Lung (tissue), 12 donors: Measurements from ENCODE around the gene ITFG1. TPM values are rescaled to one million over a fixed set of nuclear protein-coding genes. Genes with fewer than 3 reads are reported as not detected.
"Not testable (repeated sequence)": the region's sequence is repeated elsewhere in the genome, so short reads cannot be mapped to it uniquely, and the experiment has no call there.

Experiments used
- ATAC-seq: fragments of 200-7000 bp; cut with Tn5 transposase; one replicate; pipeline ENCODE4 v1.9.1; 2020; ENCODE audit warnings: moderate number of reproducible peaks; ENCODE audit not compliant: insufficient read depth, low FRiP score
- DNase-seq, 3 donors: peaks; one replicate each; pipeline ENCODE4 v3.0.0-alpha.2; 2013 to 2017
- H3K27ac ChIP-seq, 2 donors: one replicate each; pipeline ENCODE4 v1.5.1; 2013; ENCODE audit warnings: mild to moderate bottlenecking in 2 of 2, moderate library complexity in 2 of 2, control low read depth in 1 of 2, inconsistent platforms in 1 of 2, low read depth in 1 of 2, low read length in 1 of 2
- H3K27me3 ChIP-seq, 3 donors: one replicate each; pipeline ENCODE4 v1.5.1; 2013; ENCODE audit warnings: low read length in 2 of 3; ENCODE audit not compliant: control insufficient read depth in 3 of 3, insufficient read depth in 3 of 3
- H3K36me3 ChIP-seq, 4 donors: one replicate each; pipeline ENCODE4 v1.5.1; 2013; ENCODE audit warnings: low read length in 4 of 4, mild to moderate bottlenecking in 1 of 4, moderate library complexity in 1 of 4; ENCODE audit not compliant: control insufficient read depth in 4 of 4, insufficient read depth in 4 of 4
- H3K4me1 ChIP-seq, 5 donors: one replicate each; pipeline ENCODE4 v1.5.1; 2013; ENCODE audit warnings: low read length in 5 of 5, mild to moderate bottlenecking in 2 of 5, moderate library complexity in 1 of 5; ENCODE audit not compliant: control insufficient read depth in 5 of 5, insufficient read depth in 5 of 5
- H3K4me3 ChIP-seq: one replicate; pipeline ENCODE4 v1.5.1; 2013; ENCODE audit warnings: mild to moderate bottlenecking, control low read depth, moderate library complexity
- H3K9ac ChIP-seq, 2 donors: one replicate each; pipeline ENCODE4 v1.5.1; 2013; ENCODE audit warnings: low read length in 2 of 2, control low read depth in 1 of 2; ENCODE audit not compliant: insufficient read depth in 1 of 2
- H3K9me3 ChIP-seq, 4 donors: one replicate each; pipeline ENCODE4 v1.5.1; 2013; ENCODE audit warnings: low read length in 3 of 4, mild to moderate bottlenecking in 1 of 4, moderate library complexity in 1 of 4; ENCODE audit not compliant: control insufficient read depth in 4 of 4, insufficient read depth in 3 of 4
- CTCF ChIP-seq: IDR thresholded peaks from 2 replicates; pipeline ENCODE4 v1.5.1; 2012; ENCODE audit warnings: mild to moderate bottlenecking; ENCODE audit errors: control extremely low read depth, extremely low read depth
- WGBS, 2 donors: extraction: QIAGEN DNeasy Blood & Tissue Kit; methylation state at CpG; one replicate each; pipeline ENCODE4 v1.1.7; 2013; 5-methylcytosine and 5-hydroxymethylcytosine counted together
- polyA plus RNA-seq, 2 donors: library from polyadenylated mRNA; stranded (reverse); fragments of 200-250 nt; gene quantifications; one replicate each; pipeline ENCODE4 v1.2.1, GENCODE V29; 2013
- total RNA-seq, 2 donors: library from RNA; depleted of rRNA in 1 of 2; stranded (reverse); fragments of >200 nt in 1 of 2; gene quantifications; one replicate each; pipeline ENCODE4 v1.2.1, GENCODE V29; 2014 to 2021
- donor health status: control.
- donor health status: control.
- donor health status: Bipolar disorder and iron deficiency.
- donor health status: healthy.
- donor health status: DM: yes; HTN: yes; CAD: no.

The ITFG1 gene
- total and polyA plus RNA-seq, 4 donors, result 13.0 to 79.4 (median 40.2) TPM

- H3K27ac ChIP-seq, result no peak overlapping the region
- TF ChIP-seq CTCF, result no peak
- H3K4me3 ChIP-seq, result no peak overlapping the region
- ATAC-seq (no peak), DNase-seq (peak in 2 of 3 donors; percentile 11 to 42)
- H3K9me3 ChIP-seq, result no peaks in the 10 kb centered on the region
- WGBS, 2 donors, result 80 to 85% methylated on average over 6 of the region's 6 CpGs
- H3K36me3 ChIP-seq, result peaks cover 0 to 1% (median 0%) of the 10 kb centered on the region in 4 donors
- no peak overlapping the region for H3K9ac ChIP-seq
- no peaks in the 10 kb centered on the region for H3K27me3 ChIP-seq
- H3K4me1 ChIP-seq, result peaks cover 0 to 8% (median 0%) of the 10 kb centered on the region in 5 donors
These were observed 263.2 kb downstream of the ITFG1 start for GRCh38 chr16:47197536-47198179.

GRCh38 chr16:47196457-47196856, 264.4 kb downstream of the ITFG1 start:
- TF ChIP-seq CTCF, result no peak
- WGBS, 2 donors, result 94 to 96% methylated on average over 5 of the region's 5 CpGs
- ATAC-seq (no peak), DNase-seq (no peak)
- Histone ChIP-seq H3K9ac (no peak overlapping the region), H3K4me1 (peaks cover 0 to 8% (median 0%) of the 10 kb centered on the region in 5 donors), H3K36me3 (peaks cover 0 to 2% (median under 1%) of the 10 kb centered on the region in 4 donors), H3K27me3 (no peaks in the 10 kb centered on the region), H3K27ac (no peak overlapping the region), H3K9me3 (no peaks in the 10 kb centered on the region), H3K4me3 (no peak overlapping the region)

- Histone ChIP-seq H3K4me1 (no peaks in the 10 kb centered on the region), H3K27me3 (no peaks in the 10 kb centered on the region), H3K36me3 (no peaks in the 10 kb centered on the region), H3K9ac (no peak overlapping the region), H3K27ac (no peak overlapping the region), H3K4me3 (no peak overlapping the region), H3K9me3 (no peaks in the 10 kb centered on the region)
- ATAC-seq (no peak), DNase-seq (no peak)
- no peak for TF ChIP-seq CTCF
- WGBS, 2 donors, result 95 to 96% methylated on average over 3 of the region's 3 CpGs
These were observed 278.5 kb downstream of the ITFG1 start for GRCh38 chr16:47182318-47182717.

GRCh38 chr16:47181066-47181465, 279.8 kb downstream of the ITFG1 start:
- H3K27me3 ChIP-seq, H3K9ac ChIP-seq, H3K36me3 ChIP-seq, DNase-seq, H3K27ac ChIP-seq, H3K9me3 ChIP-seq, H3K4me3 ChIP-seq, H3K4me1 ChIP-seq, ATAC-seq: not testable (repeated sequence)
- 96 to 98% methylated on average over 24 to 31 of the region's 31 CpGs for WGBS, 2 donors
